GM18508 (cell line): Measurements from ENCODE around the gene MGME1.
"Not testable (repeated sequence)": the region's sequence is repeated elsewhere in the genome, so short reads cannot be mapped to it uniquely, and the experiment has no call there.

ENCODE experiments used
- ATAC-seq: cut with Tn5 transposase; IDR thresholded peaks from one replicate; pipeline ENCODE4 v1.9.1; 2021; ENCODE audit warnings: moderate number of reproducible peaks; ENCODE audit not compliant: insufficient read depth, unreplicated experiment

MGME1 gene

DNA sequence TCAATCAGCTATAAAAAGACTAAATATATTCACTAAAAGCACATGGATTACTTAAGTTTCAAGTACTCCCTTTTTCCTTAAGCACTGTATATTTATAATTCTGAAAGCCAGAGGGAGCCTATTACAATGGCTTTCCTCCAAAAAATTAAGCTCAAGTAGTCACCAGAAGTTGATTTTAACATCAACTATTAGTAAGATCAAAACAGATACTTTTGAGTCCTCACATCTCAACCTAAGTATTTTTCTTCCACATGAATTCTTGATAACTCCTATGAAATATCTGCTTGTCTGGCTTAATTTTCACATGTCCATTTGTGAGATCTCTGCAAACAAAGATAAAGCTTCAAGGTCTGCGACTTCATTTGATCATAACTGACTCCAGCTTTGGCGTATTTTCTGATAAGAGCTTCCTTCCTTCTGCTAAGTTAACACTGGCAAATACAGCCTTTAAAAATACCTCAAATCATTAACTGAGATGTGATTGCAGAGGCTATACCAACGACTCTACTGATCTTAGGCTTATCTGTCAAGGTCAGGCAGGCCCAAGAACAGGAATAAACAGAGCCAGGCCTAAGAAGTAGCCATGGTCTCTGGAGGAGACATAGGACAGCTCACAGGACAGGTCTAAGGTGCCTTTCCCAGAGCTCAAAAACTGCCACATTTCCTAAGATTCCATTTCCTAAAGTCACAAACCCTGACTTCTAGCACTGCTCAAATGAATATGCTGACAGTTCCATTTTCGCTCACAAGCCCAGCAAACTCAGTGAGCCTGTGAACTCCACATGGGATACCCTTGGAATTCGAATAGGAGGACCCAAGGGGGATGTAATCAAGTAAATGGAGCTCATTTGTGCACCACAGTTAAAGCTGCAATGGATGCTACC is 10.2 kb upstream of the MGME1 start:
- ATAC-seq = no peak

DNA sequence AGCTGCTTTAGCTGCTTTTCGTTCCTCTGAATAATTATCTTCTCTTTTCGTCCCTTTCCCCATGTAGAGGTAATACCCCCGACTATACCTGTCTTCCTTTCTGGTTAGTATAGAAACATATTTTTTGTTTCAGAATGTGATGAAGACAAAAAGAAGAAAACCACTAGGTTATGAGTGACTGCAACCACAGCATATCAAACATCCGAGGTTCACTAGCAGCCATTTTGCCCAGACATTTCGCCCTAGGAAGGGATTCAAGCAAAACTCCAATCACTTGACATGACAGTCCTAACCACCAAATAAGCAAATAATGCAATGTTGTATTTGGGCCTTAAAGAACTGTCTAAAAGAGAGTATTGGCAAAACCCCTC is 9.6 kb upstream of the MGME1 start:
- ATAC-seq = no peak

DNA sequence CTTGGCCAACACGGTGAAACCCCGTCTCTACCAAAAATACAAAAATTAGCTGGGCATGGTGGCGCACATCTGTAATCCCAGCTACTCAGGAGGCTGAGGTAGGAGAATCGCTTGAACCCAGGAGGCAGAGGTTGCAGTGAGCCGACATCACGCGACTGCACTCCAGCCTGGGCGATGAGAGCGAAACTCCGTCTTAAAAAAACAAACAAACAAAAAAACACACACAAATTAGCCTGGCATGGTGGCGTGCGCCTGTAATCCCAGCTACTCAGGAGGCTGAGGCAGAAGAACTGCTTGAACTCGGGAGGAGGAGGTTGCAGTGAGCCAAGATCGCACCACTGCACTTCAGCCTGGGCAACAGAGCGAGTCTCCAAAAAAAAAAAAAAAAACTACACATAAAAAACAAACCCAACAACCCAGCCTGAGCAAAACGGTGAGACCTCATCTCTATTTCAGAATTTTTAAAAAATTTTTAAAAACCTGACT is 8.4 kb upstream of the MGME1 start:
- ATAC-seq = not testable (repeated sequence)

DNA sequence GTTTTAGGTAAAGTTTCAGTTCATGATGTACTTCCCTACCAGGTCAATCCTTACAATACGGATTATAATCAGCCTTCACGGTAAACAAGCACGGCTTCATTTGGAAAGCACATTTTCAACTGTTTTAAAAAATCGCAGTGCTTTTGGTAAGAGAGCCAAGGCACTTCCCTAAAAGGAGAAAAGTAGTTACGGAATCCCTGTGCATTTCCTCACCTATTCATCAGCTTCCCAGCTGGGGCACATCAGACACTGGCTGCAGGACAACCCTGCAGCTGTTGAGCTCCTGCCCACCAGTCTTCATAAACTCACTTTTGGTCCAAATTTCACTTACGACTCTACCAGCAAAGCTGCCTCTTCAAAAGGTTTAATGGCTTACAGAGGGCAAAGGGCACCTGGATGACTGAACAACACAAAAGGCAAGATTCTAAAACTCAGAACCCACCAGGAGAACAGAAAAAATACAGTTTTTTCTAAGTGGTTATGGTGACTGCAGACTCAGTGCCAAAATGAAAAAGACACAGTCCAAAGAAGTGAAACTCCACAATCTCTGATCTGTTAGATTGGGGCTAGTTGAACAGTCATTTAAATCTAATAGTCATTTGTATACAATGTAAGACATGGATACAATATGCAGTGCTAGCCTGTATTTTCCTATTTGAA is 7.8 kb upstream of the MGME1 start:
- no peak for ATAC-seq

DNA sequence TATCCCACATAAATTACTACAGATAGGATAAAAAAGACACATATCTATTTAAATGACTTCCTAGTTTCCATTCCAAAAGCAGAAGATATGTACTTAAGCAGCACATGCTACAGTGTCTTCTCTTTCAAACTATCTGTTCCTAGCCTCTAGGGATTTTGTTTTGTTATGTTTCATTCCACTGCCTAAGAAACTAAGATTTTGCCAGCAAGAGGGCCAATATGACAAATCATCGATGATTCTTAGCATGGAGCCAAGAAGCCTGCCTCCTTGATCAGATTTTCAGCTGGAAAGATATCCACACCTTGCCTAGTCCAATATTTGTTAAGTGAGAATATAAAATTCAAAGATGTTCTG is 7.3 kb upstream of the MGME1 start:
- no peak for ATAC-seq

DNA sequence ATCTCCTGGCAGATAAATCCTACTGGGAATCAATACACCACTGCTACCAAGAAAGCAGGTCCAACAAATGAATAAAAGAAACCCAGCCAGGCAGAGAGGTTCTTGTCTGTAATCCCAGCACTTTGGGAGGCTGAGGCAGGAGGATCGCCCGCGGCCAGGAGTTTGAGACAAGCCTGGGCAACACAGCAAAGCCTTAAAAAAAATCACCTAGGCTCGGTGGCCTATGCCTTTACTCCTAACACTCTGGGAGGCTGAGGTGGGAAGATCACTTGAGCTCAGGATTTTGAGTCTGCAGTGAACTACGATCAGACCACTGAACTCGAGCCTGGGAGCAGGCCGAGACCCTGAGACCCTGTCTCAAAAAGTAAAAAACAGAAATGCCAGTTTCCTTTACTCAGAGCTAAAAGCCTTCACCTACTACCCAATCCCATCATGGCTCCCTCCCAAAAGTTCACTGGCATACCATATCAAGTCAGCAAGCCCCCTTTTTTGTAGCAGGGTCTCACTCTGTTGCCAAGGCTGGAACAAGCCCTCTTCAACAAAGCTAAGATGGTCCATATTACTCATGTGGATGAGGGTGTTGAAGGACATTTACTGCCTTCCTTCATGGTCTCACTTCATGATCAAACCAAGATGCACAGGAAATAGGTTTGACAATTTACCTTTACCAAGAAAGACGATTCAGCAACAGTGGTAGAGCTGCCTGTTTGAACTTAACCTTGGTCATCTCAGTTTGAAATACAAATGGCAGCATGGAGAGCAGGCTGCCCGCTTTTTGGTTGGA is 5.5 kb upstream of the MGME1 start:
- ATAC-seq = no peak

DNA sequence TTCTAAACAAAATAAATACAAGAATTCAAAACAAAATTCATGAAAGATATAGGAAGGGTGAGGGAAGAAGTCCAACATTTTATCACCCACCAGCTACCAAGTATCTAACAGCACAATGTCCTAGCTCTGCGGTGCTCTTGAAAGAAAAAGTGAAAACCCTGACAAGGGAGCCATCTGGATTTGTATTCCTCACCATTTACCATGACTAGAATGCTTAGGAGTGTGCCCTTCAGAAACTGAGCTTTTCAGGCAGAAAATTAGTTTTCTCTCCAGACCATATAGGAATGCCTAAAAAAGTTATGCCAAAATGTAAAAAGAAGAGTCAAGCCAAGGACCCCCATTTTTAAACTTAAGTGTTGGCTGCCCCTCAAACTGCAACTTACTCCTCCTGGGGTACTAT is 4.7 kb upstream of the MGME1 start:
- ATAC-seq = no peak

DNA sequence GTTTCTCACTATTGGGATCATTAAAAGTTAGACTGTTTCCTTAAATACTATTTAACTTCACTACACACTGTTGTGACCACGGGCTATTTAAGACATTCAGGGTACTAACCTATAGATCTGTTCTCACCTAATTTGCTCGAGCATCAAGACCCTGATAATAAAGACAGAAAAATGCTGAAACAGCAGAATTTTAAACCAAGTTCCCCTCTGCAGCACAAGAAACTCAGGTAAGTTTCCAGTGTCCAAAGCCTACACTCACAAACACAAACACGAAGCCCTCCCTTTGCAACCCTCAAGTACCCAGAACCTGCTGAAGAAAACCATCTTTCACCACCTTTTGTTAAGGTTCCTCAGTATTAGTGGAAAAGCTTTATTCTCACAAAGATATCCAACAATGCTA is 4.2 kb upstream of the MGME1 start:
- no peak for ATAC-seq

DNA sequence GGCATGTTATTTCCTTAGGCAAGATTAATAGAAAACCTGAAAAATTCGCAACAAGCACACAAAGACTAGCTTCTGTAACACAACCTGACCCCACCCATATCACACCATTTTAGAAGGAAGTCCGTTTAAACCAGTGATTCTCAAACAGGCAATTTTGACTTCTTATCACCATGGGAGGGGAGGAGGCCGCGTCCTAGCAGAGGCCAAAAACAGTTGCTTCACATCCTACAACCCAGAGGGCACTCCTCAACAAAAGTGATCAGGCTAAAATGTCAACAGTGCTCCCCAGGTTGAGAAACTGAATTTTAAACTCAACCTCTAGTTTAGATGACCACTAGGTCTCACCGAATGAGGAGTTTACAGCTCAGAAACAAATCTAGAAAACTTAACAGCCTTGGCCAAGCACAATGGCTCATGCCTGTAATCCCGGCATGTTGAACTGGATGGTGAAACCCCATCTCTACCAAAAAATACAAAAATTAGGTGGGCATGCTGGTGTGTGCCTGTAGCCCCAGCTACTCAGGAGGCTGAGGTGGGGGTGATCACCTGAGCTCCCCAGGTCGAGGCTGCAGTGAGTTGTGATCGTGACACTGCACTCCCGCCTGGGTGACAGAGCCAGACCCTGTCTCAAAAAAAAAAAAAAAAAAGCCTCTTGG is 3.6 kb upstream of the MGME1 start:
- ATAC-seq = no peak

DNA sequence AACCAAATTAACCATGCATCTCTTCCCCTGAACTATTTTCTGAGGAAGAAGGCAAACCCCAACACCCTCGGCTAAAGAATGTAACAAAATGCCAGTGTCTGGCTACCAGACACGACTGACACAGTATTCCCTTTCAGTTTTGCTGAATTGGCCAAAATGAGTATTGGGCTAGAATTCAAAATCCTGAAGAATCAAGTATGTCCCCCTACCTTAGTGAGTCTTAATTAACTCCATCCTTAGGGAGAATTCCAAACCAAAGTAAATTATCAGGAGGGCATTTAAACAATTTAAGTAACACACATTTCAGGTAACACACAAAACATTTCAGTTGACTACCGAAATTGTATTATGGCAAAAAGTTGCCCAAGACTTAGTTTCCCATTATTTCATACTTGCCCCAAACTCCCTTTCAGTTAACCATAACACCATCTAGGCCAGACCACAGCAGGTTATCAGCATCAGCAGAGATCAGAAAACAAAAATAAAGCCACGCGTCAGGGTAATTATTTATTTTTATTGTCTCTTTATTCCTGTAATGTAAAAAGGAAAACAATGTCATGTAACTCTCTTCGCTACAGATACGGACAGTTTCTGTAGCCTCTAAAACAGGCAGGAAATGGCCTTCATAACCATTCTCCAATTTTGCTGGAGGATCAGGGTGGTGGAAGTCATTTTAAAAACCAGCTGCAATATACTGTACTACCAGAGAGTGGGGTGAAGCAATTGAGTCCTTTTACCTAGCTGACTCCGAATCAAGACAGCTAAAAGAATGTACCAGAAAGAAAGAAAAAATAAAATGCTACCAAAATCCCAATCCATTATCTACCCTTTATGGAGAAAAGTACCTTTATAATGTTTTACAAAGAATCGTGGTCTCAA is 2.1 kb upstream of the MGME1 start:
- ATAC-seq = no peak

DNA sequence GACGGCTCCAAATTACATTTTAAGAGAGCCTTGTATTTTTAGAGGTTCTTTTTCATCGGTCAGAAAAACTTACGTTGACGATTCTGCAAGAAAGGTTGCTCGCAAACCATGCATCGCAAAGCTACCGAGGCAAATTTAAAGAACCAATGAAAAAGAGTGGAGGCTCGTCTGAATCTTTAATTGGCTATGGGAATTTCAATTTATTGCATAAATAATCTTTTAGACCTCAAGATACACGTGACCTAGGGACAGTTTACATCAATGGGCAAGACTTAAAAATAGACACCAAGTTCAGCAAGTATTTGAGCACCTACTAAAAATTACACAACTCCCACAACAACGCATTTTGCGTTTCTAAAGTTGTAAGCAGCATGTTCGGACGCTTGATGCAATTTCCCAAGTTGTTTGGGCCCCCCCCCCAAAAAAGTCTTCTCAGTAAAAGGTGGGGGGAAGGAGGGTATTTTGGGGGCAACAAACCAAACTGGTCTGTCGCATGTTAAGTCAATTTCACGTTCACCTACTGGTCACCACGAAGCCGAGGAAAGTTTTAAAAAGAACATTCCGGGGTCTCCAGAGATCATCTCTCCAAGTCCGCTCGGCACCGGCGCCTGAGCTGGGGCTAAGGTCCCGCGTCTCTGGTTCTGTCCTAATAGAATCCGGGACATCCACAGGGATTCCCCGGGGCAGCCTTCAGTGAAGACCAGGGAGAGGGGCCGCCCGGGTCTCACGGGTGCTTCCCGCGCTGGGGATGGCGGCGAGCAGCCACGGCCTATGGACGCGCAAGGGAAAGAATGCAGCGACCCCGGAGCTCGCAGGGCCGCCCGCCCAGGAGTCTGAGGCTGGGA is 1.1 kb upstream of the MGME1 start:
- ATAC-seq = no peak

DNA sequence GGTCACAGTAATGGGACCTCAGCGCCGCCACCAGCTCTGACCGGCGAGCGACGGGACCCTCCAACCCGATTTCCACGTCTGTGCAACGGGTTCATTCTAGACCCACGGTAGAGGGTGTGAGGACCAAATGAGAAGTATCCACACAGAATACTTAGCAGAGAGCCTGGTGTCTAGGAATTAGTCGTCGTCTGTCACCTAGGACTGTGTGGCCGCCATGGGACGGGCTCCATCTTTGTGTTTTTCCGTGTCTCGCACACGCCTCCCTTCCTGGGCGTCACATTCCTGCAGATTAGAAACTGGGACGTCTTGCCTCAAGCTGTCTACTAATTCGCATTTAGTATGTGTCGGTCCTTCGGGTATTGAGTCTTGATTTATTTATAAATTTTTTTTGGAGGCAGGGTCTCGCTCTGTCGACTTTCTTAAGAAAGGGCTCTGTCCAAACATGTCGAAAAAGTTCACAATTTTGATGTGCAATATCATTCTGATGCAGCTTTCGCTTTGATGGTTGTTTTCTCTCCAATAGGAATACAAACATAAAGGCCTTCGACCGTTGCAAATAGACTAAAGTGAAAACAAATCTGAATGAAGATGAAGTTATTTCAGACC is 563 bp downstream of the MGME1 start:
- ATAC-seq = peak; percentile 1

DNA sequence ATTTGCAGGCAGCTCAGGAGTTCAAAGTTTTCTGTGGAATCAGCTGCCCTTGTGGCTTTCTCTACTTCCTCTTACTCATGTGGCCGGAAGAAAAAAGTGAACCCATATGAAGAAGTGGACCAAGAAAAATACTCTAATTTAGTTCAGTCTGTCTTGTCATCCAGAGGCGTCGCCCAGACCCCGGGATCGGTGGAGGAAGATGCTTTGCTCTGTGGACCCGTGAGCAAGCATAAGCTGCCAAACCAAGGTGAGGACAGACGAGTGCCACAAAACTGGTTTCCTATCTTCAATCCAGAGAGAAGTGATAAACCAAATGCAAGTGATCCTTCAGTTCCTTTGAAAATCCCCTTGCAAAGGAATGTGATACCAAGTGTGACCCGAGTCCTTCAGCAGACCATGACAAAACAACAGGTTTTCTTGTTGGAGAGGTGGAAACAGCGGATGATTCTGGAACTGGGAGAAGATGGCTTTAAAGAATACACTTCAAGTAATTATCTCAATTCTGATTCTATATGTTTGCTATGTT is 1.1 kb downstream of the MGME1 start:
- ATAC-seq = no peak

DNA sequence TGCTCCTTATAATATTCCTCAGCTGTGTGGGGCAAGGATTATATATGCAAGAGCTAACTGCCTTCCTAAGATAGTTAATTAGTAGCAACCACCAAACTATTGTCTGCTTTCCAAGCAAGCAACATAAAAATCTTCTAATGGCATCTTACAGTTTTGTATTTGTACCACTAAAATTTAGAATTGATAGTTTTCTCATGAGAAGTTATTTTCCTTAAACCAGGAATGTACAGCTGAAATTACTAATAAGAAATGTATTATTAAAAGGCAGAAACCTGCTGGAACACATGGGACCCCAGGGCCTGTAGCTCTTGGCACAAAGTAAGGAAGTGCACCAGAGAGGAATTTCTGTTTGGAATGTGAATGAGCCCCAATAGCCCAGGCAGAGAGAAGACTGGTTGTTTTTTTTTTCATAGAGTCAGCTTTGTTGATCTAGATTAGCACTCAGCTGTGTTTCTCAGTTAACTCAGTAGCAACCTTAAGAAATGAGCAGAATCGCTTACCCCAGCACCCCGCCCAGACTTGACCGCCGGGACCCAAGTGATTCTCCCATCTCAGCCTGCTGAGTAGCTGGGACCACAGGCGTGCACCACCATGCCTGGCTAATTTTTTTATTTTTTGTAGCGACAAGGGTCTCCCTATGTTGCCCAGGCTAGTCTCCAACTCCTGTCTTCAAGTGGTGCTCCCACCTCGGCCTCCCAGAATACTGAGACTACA is 2.6 kb downstream of the MGME1 start:
- no peak for ATAC-seq

DNA sequence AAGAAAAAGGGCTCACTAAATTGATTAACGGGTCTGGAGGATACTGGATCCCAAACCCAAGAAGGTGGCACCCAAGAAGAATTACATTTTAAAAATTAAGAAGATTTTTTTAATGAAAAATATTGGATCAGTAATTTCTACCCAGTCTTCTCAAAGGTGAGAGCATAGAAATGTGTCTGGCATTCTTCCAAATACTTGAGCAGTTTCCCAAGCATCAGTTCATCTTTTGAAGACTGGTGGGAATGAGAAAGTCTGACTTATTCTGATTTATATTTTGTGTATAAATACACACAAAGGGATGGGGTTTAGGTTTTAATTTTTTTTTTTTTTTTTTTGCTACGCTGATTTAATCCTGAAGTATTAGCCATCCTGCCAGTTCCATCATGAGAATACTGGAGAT is 3.3 kb downstream of the MGME1 start:
- no peak for ATAC-seq

DNA sequence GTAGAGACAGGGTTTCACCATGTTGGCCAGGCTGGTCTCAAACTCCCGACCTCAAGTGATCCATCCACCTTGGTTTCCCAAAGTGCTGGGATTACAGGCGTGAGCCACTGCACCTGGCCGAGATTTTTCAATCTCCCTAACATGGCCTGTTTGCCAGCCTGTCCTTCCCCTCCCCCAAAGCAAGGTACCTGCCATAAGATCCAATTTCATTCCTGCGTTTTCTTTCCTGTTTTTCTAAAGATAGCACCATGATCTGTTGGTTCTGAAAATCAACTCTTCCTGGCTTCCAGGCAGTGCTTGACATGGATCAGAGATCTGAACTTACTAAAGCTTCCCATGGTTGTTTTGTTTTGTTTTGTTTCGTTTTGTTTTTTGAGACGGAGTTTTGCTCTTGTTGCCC is 7.5 kb downstream of the MGME1 start:
- no peak for ATAC-seq

DNA sequence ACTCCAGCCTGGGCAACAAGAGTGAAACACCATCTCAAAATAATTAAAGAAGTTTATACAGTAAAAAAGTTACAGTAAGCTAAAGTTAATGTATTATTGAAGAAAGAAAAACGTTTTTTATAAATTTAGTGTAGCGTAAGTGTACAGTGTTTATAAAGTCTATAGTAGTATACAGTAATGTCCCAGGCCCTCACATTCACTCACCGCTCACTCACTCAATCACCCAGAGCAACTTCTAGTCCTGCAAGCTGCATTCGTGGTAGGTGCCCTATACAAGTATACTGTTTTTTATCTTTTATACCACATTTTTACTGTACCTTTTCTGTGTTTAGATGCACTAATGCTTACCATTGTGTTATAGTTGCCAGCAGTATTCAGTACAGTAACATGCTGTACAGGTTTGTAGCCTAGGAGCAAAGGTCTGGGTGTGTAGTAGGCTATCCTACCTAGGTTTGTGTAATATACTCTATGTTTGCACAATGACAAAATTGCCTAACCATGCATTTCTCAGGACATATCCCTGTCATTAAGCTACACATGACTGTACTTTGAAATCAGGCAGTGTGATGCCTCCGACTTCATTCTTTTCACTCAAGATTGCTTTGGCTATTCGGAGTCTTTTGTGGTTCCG is 16.7 kb downstream of the MGME1 start:
- ATAC-seq = no peak
